Suprapubic skin (tissue), 4 donors: Measurements from ENCODE around the gene ADAM19. TPM values are rescaled to one million over a fixed set of nuclear protein-coding genes. Genes with fewer than 3 reads are reported as not detected.
A peak's percentile ranks its signal among the peaks of the same experiment; 100 is the strongest.

Experiments used
- DNase-seq, 2 donors: peaks; one replicate each; pipeline ENCODE4 v3.0.0-alpha.2; 2019; ENCODE audit warnings: low spot score in 2 of 2
- H3K27ac ChIP-seq: fragments of 200-600 bp; sonication (generic); one replicate; pipeline ENCODE4 v1.5.1; 2019
- H3K27me3 ChIP-seq: fragments of 200-600 bp; sonication (generic); one replicate; pipeline ENCODE4 v1.5.1; 2019
- H3K36me3 ChIP-seq: fragments of 200-600 bp; sonication (generic); one replicate; pipeline ENCODE4 v1.5.1; 2019
- H3K4me1 ChIP-seq: fragments of 200-600 bp; sonication (generic); one replicate; pipeline ENCODE4 v1.5.1; 2019
- H3K4me3 ChIP-seq: fragments of 200-600 bp; sonication (generic); one replicate; pipeline ENCODE4 v1.5.1; 2019; ENCODE audit warnings: mild to moderate bottlenecking
- H3K9me3 ChIP-seq: fragments of 200-600 bp; sonication (generic); one replicate; pipeline ENCODE4 v1.5.1; 2019
- CTCF ChIP-seq, 2 donors: fragments of 200-600 bp in 1 of 2; fragments of 450-650 bp in 1 of 2; sonication (generic) in 1 of 2; IDR thresholded peaks; one replicate each; pipeline ENCODE4 v1.5.1; 2016 to 2019; ENCODE audit warnings: antibody characterized with exemption in 2 of 2, mild to moderate bottlenecking in 1 of 2, moderate library complexity in 1 of 2
- EP300 ChIP-seq: sonication (generic); formaldehyde crosslinking; IDR thresholded peaks from one replicate; pipeline ENCODE4 v1.6.1; 2017; ENCODE audit warnings: antibody characterized with exemption
- POLR2A ChIP-seq, 2 donors: fragments of 450-650 bp; IDR thresholded peaks; one replicate each; pipeline ENCODE4 v1.6.1; 2017; ENCODE audit warnings: antibody characterized with exemption in 2 of 2, mild to moderate bottlenecking in 2 of 2, moderate library complexity in 2 of 2
- POLR2AphosphoS5 ChIP-seq, 3 donors: sonication (generic); formaldehyde crosslinking; IDR thresholded peaks; one replicate each; pipeline ENCODE4 v1.6.1; 2017; ENCODE audit warnings: antibody characterized with exemption in 3 of 3
- WGBS: methylation state at CpG from one replicate; pipeline ENCODE4 v1.1.5; 2018; 5-methylcytosine and 5-hydroxymethylcytosine counted together
- total RNA-seq, 4 donors: library from RNA; depleted of rRNA; stranded (reverse); fragments of >200 nt; gene quantifications; one replicate each; pipeline ENCODE4 v1.1.0, GENCODE V29; 2016

The ADAM19 gene
- total RNA-seq, 4 donors from 2014 or later: 0.42 to 2.6 (median 1.3) TPM

- H3K9me3 ChIP-seq: no peaks in the 10 kb centered on the region
- no peak overlapping the region for H3K27ac ChIP-seq
- no peaks in the 10 kb centered on the region for H3K36me3 ChIP-seq
- 93% methylated on average over 5 of the region's 5 CpGs for WGBS
- no peak for DNase-seq
- TF ChIP-seq EP300 (no peak), POLR2A (IDR thresholded peaks at IDR 0.05) (no peak), POLR2AphosphoS5 (IDR thresholded peaks at IDR 0.05) (no peak), CTCF (IDR thresholded peaks at IDR 0.05) (no peak)
- no peaks in the 10 kb centered on the region for H3K27me3 ChIP-seq
- H3K4me1 ChIP-seq: peaks cover under 1% of the 10 kb centered on the region
- no peak overlapping the region for H3K4me3 ChIP-seq
These were observed 53.9 kb downstream of the ADAM19 start for GRCh38 chr5:157521704-157522029.

DNA sequence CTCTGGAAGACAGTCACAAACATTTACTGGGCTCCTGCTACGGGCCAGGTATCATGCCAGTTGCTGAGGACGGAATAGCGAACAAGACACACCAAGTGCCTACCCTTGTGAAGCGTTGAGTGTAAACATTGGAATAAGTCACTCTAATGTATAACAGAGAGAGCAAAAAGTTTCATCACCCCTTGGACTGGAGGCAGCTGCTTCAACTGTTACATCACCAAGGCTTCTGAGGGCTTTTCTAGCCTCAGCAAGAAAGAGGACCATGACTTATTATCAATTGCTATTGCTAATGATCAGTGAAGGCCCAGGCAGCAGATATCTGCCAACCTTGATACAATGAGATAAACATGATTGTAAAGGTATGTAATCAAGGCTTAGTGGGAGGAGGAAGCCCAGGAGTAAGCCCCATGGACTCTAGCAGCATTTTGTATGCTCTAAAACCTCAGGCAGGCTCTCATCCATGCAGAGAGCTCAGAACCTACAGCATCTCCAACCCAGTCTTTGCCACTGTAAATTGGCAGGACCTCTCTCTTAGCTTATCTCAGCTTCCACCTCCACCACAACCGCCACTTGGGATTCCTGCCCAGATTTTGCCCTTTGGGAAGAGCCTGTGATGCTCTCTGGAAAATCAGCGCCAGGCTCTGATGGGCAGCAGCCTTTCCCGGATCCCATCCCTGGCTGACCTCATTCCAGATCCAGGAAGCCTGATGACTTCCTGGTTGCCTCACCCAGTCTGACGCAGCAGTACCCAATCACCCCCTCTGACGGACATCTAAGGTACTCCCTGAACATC, 54.5 kb downstream of the ADAM19 start:
- H3K9me3 ChIP-seq: no peaks in the 10 kb centered on the region
- 85% methylated on average over 8 of the region's 9 CpGs for WGBS
- H3K4me3 ChIP-seq: no peak overlapping the region
- H3K27me3 ChIP-seq: no peaks in the 10 kb centered on the region
- TF ChIP-seq CTCF (IDR thresholded peaks at IDR 0.05) (no peak), EP300 (no peak), POLR2AphosphoS5 (IDR thresholded peaks at IDR 0.05) (no peak), POLR2A (IDR thresholded peaks at IDR 0.05) (no peak)
- DNase-seq: no peak
- H3K36me3 ChIP-seq: no peaks in the 10 kb centered on the region
- H3K27ac ChIP-seq: no peak overlapping the region
- peaks cover 3% of the 10 kb centered on the region for H3K4me1 ChIP-seq

DNA sequence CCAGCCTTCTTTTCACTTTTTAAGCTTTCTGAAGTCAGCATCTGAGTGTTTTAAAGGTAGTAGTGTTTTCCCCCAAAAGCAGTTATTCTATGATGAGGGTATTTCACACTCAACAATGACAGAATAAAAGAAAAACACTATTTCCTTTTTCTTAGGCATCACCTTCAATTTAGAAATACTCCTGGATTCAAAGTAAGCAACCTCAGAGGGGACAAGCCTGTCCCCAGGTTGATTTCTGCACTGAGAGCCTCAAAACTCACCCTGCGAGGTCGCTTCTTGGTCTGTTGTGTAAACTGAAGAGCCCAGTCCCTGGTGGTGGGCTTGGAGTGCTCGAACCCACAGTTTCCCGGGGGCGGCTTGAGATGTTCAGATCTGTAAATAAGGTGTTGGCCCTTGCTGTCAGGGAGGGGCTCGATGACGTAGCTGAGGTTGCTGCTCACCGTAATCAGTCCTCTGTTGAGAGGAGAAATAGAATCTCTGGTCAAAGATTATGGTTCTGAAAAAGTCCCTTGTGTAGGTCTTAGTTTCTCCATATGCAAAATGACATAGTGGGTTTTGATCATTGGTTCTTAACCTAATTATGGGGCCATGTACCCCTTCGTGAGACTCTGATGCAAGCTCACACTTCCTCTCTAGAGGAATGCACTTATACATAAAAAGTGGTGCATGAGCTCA, 55.9 kb downstream of the ADAM19 start:
- Histone ChIP-seq H3K9me3 (no peaks in the 10 kb centered on the region), H3K27ac (no peak overlapping the region), H3K27me3 (no peaks in the 10 kb centered on the region), H3K36me3 (no peaks in the 10 kb centered on the region), H3K4me3 (no peak overlapping the region), H3K4me1 (peaks cover 3% of the 10 kb centered on the region)
- DNase-seq: no peak
- TF ChIP-seq POLR2AphosphoS5 (IDR thresholded peaks at IDR 0.05): no peak
- no peak for TF ChIP-seq POLR2A (IDR thresholded peaks at IDR 0.05)
- no peak for TF ChIP-seq CTCF (IDR thresholded peaks at IDR 0.05)
- TF ChIP-seq EP300: no peak
- WGBS: 99% methylated on average over 9 of the region's 9 CpGs

DNA sequence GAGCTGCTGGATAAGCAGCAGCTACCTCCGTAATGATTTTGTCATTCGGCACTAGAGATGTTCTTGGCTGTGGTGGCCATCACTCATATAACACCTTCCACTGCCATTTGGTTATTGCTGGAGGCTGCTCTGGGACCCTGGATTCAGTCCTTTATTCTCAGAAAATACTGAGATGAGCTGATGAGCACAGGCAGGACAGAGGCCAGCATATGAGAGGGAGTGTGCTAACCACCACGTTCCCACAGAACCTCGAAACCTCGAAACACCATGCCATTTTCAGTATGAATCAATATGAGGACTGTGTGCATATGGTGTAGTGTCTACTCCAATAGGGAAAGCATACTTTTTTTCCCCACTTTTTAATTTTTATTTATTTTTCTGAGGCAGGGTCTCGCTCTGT, 56.6 kb downstream of the ADAM19 start:
- Histone ChIP-seq H3K36me3 (no peaks in the 10 kb centered on the region), H3K27ac (no peak overlapping the region), H3K9me3 (no peaks in the 10 kb centered on the region), H3K27me3 (no peaks in the 10 kb centered on the region), H3K4me1 (peaks cover 3% of the 10 kb centered on the region), H3K4me3 (no peak overlapping the region)
- 95% methylated on average over 6 of the region's 6 CpGs for WGBS
- TF ChIP-seq POLR2AphosphoS5 (IDR thresholded peaks at IDR 0.05) (no peak), POLR2A (IDR thresholded peaks at IDR 0.05) (no peak), EP300 (no peak), CTCF (IDR thresholded peaks at IDR 0.05) (no peak)
- no peak for DNase-seq

GRCh38 chr5:157516626-157517325, 58.8 kb downstream of the ADAM19 start:
- TF ChIP-seq POLR2AphosphoS5 (IDR thresholded peaks at IDR 0.05) (no peak), EP300 (no peak), CTCF (IDR thresholded peaks at IDR 0.05) (no peak), POLR2A (IDR thresholded peaks at IDR 0.05) (no peak)
- Histone ChIP-seq H3K9me3 (no peaks in the 10 kb centered on the region), H3K4me1 (peaks cover 13% of the 10 kb centered on the region), H3K36me3 (no peaks in the 10 kb centered on the region), H3K27me3 (no peaks in the 10 kb centered on the region), H3K4me3 (no peak overlapping the region), H3K27ac (peak overlapping the region; percentile 22)
- no peak for DNase-seq
- 76% methylated on average over 5 of the region's 5 CpGs for WGBS
